Activated effector memory CD4-positive, alpha-beta T cell treated with Interleukin-2 at 50 U/mL for 16 hours (primary cell): ENCODE measurements around the gene ANAPC13.

ENCODE experiments used
- DNase-seq: peaks from one replicate; pipeline ENCODE4 v3.0.0-alpha.2; 2020

ANAPC13 gene

GRCh38 chr3:134485718-134486576 is at the start of gene ANAPC13, which contains the start of gene CEP63:
ANAPC13 (minus strand) TSS chr3:134485985; CDS start chr3:134482904, 3,081 bp downstream.
CEP63 (plus strand) TSS chr3:134486057; CDS start chr3:134495321, 9,264 bp downstream.
- peak; percentile 89 for DNase-seq

- DNase-seq = no peak
These were observed 49.6 kb upstream of the ANAPC13 start for GRCh38 chr3:134535186-134535970.

GRCh38 chr3:134533493-134533892 is 47.7 kb upstream of the ANAPC13 start:
- no peak for DNase-seq

- DNase-seq = no peak
These were observed 41.9 kb upstream of the ANAPC13 start for GRCh38 chr3:134527538-134528186.

DNA sequence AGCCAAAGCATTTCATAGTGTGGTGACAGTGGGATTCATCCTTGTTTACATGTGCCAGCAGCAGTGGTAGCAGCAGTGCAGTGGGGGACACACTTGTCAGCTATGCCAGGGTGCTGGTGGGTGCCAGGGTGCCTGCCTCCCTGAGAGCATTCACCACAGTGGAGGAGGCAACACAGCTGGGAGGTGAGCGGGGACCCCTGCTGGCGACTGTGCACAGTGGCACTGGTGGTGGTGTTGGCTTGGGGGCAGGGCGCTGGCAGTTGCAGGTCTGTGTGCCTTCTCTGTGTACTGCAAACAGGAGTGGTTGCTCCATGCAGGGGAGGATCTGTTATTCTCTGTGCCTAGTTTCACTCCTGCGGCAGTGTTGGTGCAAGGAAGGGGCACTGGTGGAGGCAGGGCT is 41.3 kb upstream of the ANAPC13 start:
- DNase-seq = no peak

- no peak for DNase-seq
These were observed 40.5 kb upstream of the ANAPC13 start for GRCh38 chr3:134526319-134526718.

DNA sequence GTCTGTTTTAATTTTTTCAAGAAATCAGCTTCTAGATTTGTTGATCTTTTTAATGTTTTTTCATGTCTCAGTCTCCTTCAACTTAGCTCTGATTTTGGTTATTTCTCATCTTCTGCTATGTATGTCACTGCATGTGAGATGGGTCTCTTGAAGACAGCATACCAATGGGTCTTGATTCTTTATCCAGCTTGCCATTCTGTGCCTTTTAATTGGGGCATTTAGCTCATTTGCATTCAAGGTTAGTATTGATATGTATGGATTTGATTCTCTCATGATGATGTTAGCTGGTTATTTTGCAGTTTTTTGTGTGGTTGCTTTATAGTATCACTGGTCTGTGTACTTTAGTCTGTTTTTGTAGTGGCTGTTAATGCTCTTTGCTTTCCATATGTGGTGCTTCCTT is 39.5 kb upstream of the ANAPC13 start:
- no peak for DNase-seq

DNA sequence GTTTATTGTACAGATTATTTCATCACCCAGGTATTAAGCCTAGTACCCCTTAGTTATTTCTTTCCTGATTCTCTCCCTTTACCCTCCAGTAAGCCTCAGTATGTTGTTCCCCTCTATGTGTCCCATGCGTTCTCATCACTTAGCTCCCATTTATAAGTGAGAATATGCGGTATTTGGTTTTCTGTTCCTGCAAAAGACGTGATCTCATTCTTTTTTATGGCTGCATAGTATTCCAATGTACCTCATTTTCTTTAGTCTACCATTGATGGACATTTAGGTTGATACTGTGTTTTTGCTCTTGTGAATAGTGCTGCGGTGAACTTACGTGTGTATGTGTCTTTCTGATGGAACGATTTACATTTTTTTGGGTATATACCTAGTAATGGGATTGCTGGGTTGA is 36.8 kb upstream of the ANAPC13 start:
- DNase-seq = no peak

DNA sequence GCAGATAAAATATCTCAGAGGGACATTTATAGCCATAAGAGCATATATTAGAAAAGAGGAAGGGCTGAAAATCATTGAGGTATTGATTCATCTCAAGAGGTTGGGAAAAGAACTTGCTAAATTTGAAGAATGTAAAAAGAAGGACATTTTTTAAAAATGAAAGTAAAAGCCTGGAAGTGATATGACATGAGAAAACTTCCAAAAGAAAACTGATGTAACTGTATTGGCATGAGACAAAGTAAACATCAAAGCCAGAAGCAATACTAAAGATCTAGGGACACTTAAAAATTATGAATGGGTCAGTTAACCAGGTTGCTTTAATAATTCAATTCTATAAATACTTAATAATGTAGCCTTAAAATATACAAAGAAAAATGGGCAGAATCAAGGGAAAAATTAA is 32.0 kb upstream of the ANAPC13 start:
- no peak for DNase-seq

DNA sequence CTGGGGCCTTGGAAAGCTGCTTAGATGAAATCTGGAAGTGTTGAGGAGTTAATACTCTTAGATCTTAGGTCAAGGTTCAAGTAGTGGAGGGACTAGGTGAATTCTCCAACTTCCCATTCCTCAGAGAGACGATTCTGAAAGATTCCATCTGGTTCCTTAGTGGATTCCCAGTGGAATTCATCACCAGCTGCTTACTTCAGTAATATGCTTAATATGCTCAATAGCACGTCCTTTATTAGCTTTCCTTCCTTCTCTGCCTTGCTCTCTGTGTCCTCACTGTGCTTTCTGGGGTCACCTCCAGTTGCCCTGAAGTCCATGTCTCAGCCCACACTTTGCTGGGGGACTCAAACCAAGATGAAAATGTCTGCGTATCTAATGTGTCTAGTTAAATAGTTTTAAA is 31.1 kb upstream of the ANAPC13 start:
- no peak for DNase-seq

DNA sequence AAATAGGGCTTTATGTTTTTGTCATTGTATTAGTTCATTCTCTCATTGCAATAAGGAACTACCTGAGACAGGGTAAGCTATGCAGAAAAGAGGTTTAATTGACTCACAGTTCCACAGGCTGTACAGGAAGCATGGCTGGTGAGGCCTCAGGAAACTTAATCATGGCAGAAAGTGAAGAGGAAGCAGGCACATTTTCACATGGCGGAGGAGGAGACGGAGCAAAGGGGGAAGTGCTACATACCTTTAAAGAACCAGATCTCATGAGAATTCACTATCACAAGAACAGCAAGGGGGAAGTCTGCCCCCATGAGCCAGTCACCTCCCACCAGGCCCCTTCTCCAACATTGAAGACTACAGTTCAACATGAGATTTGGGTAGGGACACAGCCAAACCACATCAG is 25.7 kb upstream of the ANAPC13 start:
- DNase-seq = no peak

DNA sequence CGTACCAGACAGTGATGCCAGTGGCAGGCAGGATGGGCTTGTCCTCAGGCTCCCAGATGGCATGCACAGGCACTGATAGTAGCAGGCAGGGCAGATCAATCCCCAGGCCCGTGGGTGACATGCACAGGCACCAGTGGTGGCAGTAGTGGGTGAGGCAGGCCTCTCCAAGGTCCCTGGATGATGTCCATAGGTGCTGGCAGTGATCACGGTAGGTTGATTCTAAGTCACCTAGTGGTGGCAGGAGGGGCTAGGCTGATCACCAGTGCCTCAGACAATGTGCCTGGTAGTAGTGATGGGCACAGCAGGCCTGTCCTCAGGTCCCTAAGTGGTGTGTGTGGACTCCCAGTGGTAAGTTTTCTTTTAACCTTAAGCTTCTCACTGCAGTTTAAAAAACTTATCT is 19.7 kb upstream of the ANAPC13 start:
- DNase-seq = no peak

GRCh38 chr3:134504132-134504531 is 18.3 kb upstream of the ANAPC13 start:
- DNase-seq = no peak

DNA sequence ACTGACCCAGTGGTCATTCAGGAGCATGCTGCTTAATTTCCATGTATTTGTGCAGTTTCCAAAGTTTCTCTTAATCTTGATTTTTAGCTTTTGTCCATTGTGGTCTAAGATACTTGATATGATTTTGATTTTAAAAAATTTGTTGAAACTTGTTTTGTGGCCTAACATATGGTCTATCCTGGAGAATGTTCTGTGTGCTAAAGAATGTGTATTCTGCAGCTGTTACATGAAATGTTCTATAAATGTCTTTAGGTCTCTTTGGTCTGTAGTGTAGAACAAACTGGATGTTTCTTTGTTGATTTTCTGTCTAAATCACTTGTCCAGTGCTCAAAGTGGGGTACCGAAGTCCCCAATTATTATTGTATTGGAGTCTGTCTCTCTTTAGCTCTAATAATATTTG is 17.5 kb upstream of the ANAPC13 start:
- no peak for DNase-seq

DNA sequence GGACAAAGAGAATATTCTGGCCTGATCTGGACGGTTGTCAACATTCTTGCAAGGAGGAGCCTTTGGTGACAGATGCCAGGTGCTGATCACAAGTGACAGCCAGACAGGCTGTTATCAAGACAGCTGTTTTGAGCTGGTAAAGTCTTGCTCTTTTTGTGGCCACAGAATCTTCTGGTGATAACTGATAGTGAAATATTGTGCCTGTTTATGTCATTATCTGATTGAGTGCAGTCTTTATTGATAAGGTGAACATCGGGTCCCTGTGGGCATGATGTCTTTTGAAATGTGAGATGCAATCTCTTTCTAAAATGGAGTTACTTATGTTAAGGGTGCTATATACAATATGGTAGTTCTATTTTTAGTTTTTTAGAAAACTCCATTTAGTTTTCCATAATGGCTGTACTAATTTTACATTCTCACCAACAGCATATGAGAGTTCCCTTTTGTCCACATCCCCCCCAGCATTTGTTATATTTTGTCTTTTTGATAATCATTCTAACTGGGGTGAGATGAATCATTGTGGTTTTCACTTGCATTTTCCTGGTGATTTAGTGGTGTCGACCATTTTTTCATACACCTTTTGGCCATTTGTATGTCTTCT is 10.8 kb upstream of the ANAPC13 start:
- no peak for DNase-seq

- DNase-seq = no peak
These were observed 10.2 kb upstream of the ANAPC13 start for GRCh38 chr3:134495980-134496379.

DNA sequence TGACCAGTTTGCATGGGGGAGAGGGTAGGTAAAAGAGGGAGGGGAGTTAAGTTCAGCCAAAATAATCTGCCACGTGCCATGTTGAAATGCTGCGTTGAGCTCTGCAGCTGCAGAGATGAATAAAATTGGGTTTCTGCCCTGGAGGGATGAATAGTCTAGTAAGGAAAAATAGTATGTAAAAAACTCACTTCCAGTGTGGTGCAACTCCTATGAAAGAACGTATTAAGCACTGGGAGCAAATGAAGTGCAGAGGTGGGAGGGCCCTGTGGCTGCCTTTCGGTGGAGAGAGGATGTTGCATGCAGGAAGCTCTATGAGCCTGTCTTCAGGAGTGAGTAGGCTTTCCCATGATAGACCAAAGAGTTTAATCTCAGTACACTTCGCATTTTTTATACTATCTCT is 8.7 kb upstream of the ANAPC13 start:
- no peak for DNase-seq

DNA sequence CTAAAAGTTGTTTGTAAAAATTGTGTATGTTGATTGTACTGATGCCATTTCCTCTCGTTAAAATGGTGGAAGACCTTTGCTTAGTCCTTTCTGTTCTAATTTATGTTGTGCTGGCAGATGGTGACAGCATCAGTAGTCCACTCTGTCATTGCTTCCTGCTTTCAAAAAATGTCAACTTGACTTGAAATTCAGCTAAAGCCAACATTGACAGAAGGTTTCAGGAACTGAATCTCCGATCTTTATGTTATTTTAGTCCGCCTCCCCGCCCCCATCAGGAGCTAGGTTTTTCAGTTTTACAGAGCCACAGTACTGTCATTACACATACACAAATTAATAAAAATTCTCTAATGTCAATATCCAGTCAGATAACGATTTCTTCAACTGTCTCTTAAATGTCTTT is 1.6 kb upstream of the ANAPC13 start:
- no peak for DNase-seq

- no peak for DNase-seq
These were observed 824 bp upstream of the ANAPC13 start for GRCh38 chr3:134486577-134487041.

DNA sequence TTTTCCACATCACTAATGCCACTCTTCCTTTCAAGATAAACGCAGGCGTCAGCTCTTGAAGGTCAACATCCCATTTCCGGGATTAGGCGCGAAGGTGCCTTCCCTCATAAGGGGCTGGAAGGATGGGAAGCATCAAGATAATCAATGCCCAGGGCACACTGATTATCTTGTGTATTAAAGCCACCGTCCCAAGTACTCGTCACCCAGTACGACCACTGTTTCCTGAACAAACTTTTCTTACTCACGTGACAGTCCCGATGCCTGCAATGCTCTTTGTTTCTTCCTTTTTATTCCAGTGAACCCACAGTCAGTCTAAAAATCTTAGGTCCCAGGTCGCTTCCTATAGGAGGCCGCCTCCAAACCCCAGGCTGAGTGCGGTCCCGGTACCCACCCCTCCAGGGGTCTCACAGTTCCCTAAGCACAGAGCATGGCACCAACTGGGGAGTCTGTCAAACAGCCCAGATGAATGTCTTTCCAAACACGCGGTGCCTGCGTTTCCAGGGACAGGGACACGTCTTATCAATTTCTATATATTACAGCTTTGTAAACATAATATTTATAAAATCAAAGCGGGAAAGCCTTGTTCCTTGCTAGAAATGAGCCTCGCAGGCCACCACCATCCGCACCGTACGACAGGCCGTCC is 589 bp downstream of the ANAPC13 start:
- no peak for DNase-seq

DNA sequence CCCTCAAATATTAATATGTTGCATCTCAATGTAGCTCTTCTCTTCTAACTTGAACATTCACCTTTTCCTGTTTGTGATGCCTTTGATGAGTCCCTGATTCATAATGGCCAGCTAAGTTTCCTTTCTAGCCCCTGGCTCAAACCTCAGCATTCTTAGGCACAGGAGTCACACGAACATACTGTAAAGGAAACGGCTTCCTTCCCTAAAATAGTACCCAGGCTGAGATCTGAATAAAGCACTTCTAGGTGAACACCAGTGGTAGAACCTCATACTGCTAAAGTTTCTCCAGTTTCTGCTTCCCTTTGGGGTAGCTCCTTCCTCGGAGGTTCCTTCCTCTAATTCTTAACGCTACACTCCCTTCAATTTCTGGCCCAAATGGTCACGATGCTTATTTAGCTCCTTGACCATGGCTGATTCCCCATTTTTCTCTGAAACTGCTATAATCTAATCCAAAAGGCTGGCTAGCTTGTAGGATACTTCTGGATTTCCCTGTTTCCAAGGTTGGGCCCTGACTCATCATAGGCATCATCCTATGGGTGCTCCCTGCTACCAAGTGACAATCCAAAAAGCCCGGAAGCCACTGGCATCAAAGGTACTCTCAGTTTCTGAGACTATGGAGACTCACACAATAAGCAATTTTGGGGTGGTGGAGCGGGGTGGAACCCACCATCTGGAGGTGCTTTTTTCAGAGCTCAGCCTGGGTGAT is 2.4 kb downstream of the ANAPC13 start:
- DNase-seq = no peak

DNA sequence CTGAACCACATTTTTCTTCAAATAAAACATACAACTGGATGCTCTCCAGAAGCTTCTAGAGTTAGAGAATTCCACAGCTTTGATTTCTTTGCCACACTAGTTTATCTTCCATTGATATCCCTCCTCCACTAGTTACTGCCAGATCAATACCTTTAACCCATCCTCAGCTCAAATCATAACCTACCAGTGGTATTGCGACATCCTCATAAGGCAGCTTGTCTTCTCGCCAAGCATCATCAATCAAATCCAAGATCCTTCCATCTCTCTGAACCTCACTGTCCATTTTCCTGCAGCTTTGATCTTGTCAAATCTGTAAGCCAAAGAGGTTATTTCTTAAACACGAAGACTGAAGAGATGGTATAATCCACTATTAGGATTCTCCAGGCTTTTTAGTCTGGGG is 3.2 kb downstream of the ANAPC13 start:
- no peak for DNase-seq
